ENCODE results near the gene PCCA.
A peak's percentile ranks its signal among the peaks of the same experiment; 100 is the strongest.
"Not testable (repeated sequence)": the region's sequence is repeated elsewhere in the genome, so short reads cannot be mapped to it uniquely, and the experiment has no call there.

The PCCA gene

DNA sequence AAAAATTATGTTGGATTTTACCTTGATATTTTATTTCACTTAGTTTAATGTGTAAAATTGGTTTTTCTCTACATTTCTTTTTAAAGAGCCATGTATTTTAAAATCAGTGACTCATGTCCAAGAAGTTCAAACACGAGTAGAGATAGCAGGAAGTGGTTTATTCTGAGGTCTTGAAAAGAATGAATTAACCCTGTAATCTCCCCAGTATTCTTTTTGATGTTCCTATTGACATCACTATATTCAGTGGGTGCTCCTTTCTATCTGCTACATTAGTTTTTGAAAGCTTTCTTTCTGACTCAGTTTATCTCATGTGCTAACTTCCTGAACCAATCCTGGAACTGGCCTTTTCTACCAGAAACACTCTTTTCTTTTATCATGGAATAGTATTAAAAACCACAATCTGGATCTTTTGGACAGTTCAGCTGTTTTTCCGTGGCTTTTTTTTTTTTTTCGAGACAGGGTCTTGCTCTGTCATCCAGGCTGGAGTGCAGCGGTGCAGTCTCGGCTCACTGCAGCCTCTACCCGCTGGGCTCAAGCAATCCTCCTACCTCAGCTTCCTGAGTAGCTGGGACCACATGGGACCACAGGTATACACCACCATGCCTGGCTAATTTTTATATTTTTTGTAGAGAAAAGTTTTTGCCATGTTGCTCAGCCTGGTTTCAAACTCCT lies 114.9 kb downstream of the PCCA start:
- DNase-seq: no peak

DNA sequence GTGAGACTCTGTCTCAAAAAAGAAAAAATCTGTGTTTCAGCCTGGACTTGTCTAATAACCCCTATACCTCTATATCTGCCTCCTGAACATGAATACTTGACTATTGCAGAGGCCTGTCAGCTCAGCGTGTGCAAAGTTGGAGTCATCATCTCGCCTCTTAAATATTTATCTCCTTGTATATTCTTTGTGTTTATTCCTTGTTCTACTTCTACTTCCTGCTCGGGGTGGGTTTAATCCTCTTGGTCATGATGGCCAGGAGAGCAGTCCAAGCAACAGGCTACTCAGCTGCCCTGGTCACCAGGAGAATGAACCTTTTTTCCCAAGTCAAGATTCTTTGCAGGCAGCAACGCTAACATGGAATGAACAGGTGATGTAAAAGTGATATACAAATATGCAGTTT lies 119.1 kb downstream of the PCCA start:
- no peak for DNase-seq

DNA sequence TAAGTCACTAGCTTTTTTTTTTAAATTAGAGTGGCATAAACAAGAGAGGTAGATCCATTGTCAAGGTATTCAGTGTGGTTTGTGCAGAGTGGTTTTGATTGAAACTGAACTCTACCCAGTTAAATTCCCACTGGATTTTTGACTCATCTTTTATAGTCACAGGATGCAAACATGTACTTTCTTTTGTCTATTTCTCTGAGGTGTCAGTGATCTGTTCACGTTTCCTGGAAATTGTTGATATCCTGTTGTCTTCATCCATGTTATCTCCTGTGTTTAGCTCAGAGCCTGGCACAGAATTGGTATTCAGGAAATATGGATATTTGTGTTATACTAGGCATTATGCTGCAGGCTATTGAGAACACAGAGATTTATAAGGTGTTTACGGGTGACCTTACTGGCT lies 119.7 kb downstream of the PCCA start:
- no peak for DNase-seq

DNA sequence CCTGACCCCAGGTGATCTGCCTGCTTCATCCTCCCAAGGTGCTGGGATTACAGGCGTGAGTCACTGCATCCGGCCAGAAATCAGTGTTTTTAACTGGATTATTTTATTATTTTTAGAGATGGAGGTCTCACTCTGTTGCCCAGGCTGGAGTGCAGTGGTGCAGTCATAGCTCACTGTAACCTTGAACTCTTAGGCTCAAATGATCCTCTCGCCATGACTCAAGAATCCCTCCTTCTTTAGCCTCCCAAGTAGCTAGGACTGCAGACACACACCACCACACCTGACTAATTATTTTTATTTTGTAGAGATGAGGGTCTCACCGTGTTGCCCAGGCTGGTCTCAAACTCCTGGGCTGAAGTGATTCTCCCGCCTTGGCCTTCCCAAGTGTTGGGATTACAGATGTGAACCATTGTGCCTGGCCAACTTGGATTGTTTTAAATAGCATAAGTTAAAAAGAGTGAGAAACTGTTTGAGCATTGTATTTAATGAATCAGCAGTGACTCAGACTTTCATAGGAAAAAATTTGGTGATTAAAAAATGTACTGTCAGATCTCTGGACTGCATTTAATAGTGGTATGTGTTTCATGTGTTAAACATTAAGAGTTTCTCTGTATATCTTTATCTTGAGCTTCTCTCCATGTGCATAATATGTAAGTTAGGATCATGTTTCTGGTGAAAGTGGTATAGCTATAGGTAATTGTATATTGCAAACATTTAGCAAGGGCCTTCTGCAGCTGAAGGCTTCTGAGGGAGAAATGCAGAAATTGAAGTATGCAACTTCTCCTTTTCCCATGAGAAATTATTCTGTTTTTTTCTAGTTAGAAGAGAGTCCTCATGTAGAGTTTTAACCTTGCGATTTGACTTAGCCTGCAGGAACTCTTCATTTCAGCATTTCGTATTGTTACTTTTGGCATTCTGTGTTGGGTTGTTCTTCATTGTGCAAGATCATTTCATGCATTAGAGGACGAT lies 121.2 kb downstream of the PCCA start:
- no peak for DNase-seq

DNA sequence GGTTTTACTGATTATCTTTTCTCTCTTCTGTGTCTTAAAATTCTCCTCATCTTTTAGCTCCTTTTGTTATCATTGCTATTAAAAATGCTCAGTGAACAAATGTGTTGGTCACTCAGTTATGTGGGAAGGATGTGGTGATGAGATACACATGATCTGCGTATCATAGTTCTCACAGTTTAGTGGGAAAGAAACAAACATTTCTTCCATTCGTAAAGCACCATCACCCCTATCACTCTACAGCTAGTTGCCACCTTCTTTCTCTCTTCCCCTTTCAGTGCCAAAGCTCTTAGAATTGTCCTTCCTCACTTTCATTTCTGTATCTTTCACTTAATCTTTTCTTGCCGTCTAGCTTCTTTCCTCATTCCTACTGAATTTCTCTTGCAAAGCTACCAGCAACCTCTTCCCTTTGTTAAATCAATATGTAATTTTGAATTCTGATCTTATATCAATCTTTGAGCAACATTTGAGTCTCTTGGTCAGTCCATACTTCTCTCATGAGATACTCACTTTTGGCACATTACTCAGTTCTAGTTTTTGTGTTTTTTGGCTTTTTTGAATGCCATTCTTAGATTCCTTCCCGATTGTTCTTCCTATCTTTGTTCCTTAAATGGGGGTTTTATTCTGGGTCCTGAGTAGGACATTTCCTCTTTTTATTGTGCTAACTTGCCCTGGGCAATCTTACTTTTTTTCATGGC lies 122.3 kb downstream of the PCCA start:
- DNase-seq: no peak

DNA sequence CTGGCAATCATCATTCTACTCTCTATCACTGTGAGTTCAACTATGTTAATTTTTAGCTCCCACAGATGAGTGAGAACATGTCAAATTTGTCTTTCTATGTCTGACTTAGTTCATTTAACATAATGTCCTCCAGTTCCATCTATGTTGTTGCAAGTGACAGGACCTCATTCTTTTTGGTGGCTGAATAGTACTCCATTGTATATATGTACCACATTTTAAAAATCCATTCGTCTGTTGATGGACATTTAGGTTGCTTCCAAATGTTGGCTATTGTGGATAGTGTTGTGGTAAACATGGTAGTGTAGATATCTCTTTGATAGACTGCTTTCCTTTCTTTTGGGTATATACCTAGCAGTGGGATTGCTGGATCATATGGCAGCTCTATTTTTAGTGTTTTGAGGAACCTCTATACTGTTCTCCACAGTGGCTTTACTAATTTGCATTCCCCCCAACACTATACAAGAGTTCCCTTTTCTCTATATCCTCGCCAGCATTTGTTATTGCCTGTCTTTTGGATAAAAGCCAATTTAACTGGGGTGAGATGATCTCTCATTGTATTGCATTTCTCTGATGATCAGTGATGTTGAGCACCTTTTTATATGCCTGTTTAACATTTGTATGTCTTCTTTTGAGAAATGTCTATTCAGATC lies 124.1 kb downstream of the PCCA start:
- DNase-seq: no peak

DNA sequence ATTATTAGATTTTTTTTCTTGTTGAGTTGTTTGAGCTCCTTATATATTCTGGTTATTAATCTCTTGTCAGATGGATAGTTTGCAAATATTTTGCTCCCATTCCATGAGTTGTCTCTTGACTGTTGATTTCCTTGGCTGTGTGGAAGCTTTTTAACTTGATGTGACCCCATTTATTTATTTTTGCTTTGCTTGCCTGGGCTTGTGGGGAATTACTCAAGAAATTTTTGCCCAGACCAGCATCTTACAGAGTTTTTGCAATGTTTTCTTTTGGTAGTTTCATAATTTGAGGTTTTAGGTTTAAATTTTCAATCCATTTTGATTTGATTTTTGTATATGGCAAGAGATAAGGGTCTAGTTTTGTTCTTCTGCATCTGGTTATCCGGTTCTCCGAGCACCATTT lies 124.7 kb downstream of the PCCA start:
- DNase-seq: no peak

DNA sequence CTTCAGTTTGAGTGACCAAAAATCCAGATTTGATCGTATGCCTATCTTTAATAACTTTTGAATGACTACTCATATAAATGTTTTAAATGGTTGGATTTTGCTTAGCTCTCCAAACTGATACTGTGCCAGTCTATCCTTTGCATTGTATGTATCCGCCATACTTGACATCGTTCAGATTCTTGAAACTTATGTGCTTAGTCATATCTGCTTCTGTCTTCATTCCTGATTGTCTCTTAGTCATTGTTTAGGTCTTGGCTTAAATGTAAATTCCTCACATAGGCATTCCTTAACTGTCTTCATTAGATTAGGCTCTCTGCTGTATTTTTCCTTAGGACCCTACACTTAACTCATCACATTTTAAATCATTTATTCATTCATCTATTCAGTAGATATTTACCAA lies 126.0 kb downstream of the PCCA start:
- no peak for DNase-seq

DNA sequence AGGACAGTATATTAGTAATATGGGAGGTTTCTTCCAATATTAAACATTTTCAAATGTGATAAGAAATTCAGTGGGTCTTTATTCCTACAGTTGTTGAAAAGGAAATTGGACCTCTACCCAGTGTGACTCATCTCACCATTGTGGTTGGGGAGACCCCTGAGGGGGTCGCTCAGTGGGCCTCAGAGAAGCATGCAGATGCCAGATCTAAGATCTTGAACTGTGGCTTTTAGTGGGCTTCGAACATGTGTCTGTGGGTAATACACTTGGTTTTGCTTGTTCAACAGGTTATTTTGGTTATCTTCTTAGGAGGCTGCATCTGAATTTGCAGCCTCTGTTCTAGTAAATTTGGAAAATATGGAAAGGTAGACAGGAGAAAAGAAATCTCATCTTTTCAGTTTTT lies 132.3 kb downstream of the PCCA start:
- no peak for DNase-seq

DNA sequence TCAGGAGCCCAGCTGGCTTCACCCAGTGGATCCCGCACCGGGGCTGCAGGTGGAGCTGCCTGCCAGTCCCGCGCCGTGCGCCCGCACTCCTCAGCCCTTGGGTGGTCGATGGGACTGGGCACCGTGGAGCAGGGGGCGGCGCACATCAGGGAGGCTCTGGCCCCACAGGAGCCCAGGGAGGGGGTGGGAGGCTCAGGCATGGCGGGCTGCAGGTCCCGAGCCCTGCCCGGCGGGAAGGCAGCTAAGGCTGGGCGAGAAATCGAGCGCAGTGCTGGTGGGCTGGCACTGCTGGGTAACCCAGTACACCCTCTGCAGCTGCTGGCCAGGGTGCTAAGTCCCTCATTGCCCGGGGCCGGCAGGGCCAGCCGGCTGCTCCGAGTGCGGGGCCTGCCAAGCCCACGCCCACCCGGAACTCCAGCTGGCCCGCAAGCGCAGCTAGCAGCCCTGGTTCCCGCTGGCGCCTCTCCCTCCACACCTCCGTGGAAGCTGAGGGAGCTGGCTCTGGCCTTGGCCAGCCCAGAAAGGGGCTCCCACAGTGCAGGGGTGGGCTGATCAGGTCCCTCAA lies 135.2 kb downstream of the PCCA start:
- DNase-seq: not testable (repeated sequence)

DNA sequence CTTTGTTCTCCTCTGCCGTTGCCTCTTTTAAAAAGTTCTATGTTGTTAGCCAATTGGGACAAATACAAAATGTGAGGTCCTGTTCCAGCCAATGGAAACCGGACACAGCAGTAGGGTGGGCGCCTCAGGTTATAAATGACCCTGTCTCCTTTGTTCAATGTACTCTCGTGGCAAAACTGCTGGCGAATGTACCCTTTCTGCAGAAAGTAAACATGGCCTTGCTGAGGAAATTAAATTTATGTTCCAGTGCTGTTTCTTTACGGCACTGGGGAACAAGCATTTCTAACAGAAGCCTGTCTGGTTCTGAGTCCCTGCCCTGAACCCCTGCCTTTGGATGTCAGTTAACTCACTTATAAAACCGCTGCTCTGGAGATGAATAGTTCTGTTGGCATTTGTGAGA lies 140.7 kb downstream of the PCCA start:
- no peak for DNase-seq

DNA sequence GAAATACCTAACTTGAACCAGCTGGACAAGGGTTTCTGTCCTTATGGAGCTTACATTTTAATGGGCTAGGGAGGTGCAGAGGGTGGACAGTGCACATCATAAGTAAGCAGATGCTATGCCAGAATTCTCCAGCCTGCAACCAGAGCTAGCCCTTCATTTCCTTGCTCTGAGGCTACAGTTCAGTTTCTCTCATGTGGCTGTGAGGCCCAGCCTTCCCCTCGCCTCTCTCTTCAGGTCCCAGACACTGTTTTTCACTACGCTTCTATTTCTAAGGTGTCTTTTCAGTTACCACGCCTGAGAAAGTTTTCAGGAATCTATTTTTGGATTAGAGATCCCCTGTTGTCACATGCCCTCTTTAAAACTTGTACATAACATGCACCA lies 141.9 kb downstream of the PCCA start:
- DNase-seq: no peak

DNA sequence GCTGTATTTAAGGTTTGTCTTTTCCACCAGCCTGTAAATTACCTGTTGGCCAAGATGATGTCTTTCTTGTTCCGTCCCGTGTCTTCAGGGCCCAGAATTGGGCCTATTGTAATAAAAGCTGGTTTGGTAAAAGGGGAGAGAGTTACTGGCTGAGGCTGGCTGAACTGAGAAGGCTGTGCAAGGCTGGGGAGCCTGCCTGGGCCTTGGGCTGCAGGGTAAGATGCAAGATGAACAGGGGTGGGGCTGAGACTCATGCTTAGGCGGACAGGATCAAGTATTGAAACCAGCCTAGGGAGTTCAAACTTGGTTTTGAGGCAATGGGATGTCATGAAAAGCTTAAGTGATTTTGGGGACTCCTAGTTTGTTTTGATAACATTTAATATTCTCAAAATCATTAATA lies 142.3 kb downstream of the PCCA start:
- no peak for DNase-seq

DNA sequence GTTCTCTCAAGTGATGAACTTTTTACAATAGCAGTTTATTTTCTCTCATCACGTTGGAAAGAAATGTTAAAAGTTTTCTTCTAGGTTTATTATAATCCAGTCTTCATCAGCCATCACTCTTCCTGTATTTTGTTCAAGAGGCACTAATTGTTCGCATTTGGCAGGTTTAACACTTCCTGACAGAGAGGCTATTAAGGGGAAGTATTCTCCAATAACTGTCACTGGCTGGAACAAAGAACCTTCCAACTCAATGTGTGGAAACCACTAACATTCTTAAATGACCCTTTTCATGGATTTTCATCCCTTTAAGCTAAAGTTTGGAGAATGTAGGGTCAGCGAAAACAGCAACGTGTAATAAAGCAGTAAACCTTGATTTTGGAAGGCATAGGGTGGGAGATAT lies 145.1 kb downstream of the PCCA start:
- DNase-seq: peak; percentile 43

DNA sequence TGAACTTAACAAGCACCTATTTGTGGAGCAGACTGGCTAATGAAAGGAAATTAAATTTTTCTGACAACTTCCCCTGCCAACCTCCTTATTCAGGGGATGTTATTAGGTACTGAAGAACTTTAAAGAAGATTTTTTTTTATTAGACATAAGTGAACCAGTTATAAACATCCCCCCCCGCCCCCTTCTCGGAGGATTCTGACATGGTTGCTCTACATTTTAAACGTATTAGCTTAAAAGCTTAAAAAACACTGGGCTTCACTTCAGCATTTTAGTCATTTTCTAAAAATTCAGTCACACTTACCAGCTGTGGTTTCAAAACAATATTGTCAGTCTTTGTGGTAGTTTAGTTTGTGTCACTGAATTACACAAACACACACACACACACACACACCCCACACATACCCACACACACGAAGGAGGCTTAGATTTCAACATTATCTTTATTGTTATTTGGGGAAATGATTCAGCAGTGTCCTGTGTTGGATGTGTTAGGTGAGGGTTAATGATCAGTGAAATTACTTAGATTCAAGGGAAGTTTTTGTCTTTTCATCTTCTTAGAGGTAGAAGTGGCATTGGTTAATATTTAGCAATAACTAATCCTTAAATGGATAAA lies 145.7 kb downstream of the PCCA start:
- no peak for DNase-seq

DNA sequence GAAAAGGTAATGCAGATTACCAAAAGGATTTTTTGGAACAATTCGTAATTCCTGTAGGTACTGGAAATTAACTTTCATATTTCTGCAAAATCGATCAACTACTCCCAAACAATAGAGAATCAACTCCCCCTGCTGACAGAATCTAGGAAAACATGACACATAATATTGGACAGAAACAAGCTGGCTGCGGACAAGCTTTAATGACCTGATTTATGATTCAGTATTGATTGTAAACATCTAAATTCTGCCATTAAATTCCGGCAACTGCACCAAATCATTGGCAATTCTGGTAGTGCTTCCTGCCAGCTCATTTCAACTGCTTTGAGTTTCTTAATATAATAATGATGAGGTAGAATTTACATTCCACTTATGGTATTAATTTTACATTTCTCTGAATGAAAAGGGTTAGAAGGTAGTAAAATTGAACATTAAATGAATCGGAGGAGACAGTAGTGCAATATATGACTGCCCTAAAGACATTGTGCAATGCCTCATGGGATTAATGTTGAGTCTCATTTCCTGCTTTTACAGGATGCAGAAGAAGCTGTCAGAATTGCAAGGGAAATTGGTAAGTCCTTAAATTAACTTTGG lies 146.5 kb downstream of the PCCA start:
- peak; percentile 45 for DNase-seq

DNA sequence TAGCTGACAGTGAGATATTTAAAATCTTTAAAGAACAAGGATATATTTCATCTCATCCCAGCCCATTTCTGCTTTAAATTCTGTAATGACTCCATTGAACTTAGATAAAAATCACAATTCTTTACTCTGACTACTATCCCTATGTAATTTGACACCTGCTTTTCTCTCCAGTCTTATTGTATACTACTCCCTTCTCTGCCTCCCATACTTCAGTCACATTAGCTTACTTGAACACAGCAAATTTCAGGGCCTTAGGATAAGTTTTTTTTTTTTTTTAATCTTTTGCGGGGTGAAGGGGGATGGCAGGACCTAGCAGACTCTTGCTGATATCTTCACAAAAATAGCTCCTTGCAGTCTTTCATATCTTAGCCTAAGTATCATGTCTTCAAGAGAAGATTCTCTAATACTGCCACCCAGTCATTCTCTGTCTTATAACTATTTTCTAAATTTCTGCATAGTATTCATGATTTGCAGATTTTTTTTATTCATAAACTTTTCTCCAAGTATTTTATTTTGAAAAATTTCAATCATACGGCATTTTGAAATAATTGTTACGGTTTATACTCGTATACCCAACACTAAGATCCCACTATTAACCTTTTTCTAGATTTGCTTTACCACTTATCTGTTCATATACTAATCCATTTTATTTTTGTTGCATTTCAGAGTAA lies 151.4 kb downstream of the PCCA start:
- no peak for DNase-seq

DNA sequence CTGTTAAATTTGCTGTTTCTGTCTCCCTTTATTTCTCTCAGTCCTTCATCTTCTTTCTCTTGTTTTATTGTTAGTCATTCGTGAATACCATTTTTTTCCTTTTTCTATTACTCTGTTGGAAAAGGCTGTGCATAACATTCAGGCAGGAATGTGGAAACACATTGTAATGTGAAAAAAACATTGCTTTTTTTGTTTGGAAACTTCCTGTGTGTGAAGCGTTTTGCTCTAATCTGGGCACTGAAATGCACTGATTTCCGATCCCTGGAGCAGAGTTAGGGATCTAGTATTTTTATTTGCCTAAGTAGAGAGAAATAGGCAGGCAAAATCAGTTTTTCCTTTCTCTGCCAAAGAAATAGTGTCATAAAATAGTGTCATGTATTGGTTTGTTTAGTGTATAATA lies 155.5 kb downstream of the PCCA start:
- no peak for DNase-seq

DNA sequence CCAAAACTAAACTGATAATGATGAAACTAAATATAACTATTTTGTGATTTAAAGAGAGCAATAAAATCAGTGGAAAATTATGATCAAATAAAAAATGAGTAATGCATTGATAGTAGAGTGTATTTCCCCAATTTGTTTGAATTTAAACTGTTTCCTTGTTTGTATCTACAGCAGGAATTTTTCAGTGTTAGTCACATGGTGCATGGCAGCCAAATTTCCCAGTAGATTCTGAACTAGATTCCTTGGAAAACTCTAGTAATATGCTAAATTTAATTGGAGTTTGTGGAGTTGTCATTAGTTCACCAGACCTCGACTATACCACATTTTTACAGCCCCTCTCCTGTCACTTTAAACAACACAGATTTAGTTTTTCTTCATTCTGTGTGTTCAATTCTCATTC lies 156.2 kb downstream of the PCCA start:
- no peak for DNase-seq

DNA sequence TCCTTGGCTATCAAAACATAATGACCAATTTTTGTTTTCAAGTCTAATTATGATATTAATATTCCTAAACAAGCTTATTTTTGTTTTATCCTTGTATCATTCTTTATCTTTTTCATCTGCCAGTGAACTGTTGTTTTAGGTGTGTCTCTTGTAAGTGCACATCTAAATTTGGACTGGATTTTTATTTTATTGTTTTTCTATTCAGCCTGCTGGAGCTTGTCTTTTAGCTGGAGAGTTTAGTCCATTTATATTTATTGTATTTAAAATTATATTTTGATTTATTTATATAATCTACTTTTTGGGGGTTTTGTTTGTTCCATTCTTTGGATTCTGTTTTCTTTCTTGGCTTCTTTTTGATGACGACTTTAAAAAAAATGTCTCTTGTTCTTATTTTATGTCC lies 159.0 kb downstream of the PCCA start:
- DNase-seq: no peak

DNA sequence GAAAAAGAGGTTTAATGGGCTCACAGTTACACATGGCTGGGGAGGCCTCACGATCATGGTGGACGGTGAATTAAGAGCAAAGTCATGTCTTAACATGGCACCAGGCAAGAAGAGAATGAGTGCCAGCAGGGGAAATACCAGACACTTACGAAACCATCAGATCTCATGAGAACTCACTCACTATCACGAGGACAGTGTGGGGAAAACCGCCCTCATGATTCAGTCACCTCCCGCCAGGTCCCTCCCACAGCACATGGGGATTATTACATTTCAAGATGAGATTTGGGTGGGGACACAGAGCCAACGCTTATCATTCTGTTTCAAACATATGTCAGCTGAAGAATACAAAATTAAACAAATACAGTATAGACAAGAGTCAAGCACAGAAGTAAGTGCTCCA lies 165.1 kb downstream of the PCCA start:
- no peak for DNase-seq

DNA sequence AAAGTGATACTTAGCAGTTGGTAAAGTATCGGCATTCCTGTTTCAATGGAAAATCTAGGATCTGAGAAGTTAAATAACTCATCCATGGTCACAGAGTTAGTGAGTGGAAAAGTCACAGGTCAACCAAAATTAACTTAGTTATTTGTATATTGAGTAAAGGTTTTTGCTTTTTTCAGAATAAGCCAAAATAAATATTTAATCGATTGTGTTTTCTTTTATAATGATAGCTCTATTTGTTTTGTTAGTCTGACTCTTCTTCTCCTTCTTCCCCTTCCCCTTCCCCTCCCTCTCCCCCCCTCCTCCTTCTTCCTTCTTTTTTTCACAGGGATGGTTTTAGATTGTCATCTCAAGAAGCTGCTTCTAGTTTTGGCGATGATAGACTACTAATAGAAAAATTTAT lies 173.5 kb downstream of the PCCA start:
- no peak for DNase-seq

All from DMS153 (cell line).